ENCODE data around the gene RNF34. TPM values are rescaled to one million over a fixed set of nuclear protein-coding genes. Genes with fewer than 3 reads are reported as not detected.

RNF34 gene
- total RNA-seq, 2 experiments from 2014 or later = 85.4 to 145 TPM

GRCh38 chr12:121364683-121365121 lies 35.2 kb upstream of the RNF34 start:
- intact Hi-C loops (cut with micrococcal nuclease; ENCODE audit: unreplicated experiment) = no loop called here
- Histone ChIP-seq H3K9me2 (ENCODE audit: insufficient read depth, low read length) (no peaks in the 10 kb centered on the region), H3K4me1 (ENCODE audit: insufficient read depth, low read length, poor library complexity, severe bottlenecking) (no peaks in the 10 kb centered on the region), H2AFZ (ENCODE audit: low read length) (no peak overlapping the region), H3K9me3 (ENCODE audit: low read length) (no peaks in the 10 kb centered on the region), H4K20me1 (ENCODE audit: insufficient read depth, low read length) (no peaks in the 10 kb centered on the region), H3K4me3 (ENCODE audit: low read depth, low read length, poor library complexity, severe bottlenecking) (no peak overlapping the region), H3K79me2 (ENCODE audit: insufficient read depth, low read depth, low read length) (no peaks in the 10 kb centered on the region), H3K27ac (ENCODE audit: low read depth, low read length, poor library complexity, severe bottlenecking) (no peak overlapping the region), H3K36me3 (ENCODE audit: insufficient read depth, low read length) (no peaks in the 10 kb centered on the region), H3K4me2 (ENCODE audit: low read length) (no peak overlapping the region)
- no peak for DNase-seq (ENCODE audit: low spot score)
- ChIA-PET CTCF (ENCODE audit: unreplicated experiment) (no interaction called here), POLR2A (interaction anchor here (0.5 to 1.4 kb wide), 2 partner anchors 12 to 61 kb away, joined by 3 to 8 read pairs; partner anchors contain the start of gene ANAPC5)
- TF ChIP-seq EZH2phosphoT487 (IDR thresholded peaks at IDR 0.05; ENCODE audit: borderline replicate concordance, low read depth, low read length) = no peak
- no peak for TF ChIP-seq CTCF (conservative IDR thresholded peaks at IDR 0.05; ENCODE audit: low read length)
- BruUV-seq (replicated peaks) = no TSS peak

GRCh38 chr12:121365416-121366062 lies 34.4 kb upstream of the RNF34 start:
- TF ChIP-seq CTCF (conservative IDR thresholded peaks at IDR 0.05; ENCODE audit: low read length) = no peak
- no peak for TF ChIP-seq EZH2phosphoT487 (IDR thresholded peaks at IDR 0.05; ENCODE audit: borderline replicate concordance, low read depth, low read length)
- Histone ChIP-seq H3K4me3 (ENCODE audit: low read depth, low read length, poor library complexity, severe bottlenecking) (no peak overlapping the region), H3K9me2 (ENCODE audit: insufficient read depth, low read length) (no peaks in the 10 kb centered on the region), H3K36me3 (ENCODE audit: insufficient read depth, low read length) (no peaks in the 10 kb centered on the region), H3K4me2 (ENCODE audit: low read length) (no peak overlapping the region), H3K27ac (ENCODE audit: low read depth, low read length, poor library complexity, severe bottlenecking) (no peak overlapping the region), H3K9me3 (ENCODE audit: low read length) (no peaks in the 10 kb centered on the region), H4K20me1 (ENCODE audit: insufficient read depth, low read length) (no peaks in the 10 kb centered on the region), H2AFZ (ENCODE audit: low read length) (no peak overlapping the region), H3K79me2 (ENCODE audit: insufficient read depth, low read depth, low read length) (no peaks in the 10 kb centered on the region), H3K4me1 (ENCODE audit: insufficient read depth, low read length, poor library complexity, severe bottlenecking) (no peaks in the 10 kb centered on the region)
- DNase-seq (ENCODE audit: low spot score) = no peak
- ChIA-PET CTCF (ENCODE audit: unreplicated experiment) (no interaction called here), POLR2A (interaction anchor here (1.4 kb wide), 1 partner anchor 13 kb away, joined by 8 read pairs; the partner anchor contains the start of gene ANAPC5)
- intact Hi-C loops (cut with micrococcal nuclease; ENCODE audit: unreplicated experiment) = no loop called here
- BruUV-seq (replicated peaks) = no TSS peak

- no TSS peak for BruUV-seq (replicated peaks)
- intact Hi-C loops (cut with micrococcal nuclease; ENCODE audit: unreplicated experiment) = no loop called here
- no peak for DNase-seq (ENCODE audit: low spot score)
- H3K9me3 ChIP-seq (ENCODE audit: low read length) = no peaks in the 10 kb centered on the region
- POLR2A ChIA-PET = interaction anchor here (1.4 kb wide), 1 partner anchor 14 kb away, joined by 8 read pairs; the partner anchor contains the start of gene ANAPC5
- H3K4me1 ChIP-seq (ENCODE audit: insufficient read depth, low read length, poor library complexity, severe bottlenecking) = no peaks in the 10 kb centered on the region
- H3K4me2 ChIP-seq (ENCODE audit: low read length) = no peak overlapping the region
- CTCF ChIA-PET (ENCODE audit: unreplicated experiment) = no interaction called here
- H3K4me3 ChIP-seq (ENCODE audit: low read depth, low read length, poor library complexity, severe bottlenecking) = no peak overlapping the region
- TF ChIP-seq EZH2phosphoT487 (IDR thresholded peaks at IDR 0.05; ENCODE audit: borderline replicate concordance, low read depth, low read length) (no peak), CTCF (conservative IDR thresholded peaks at IDR 0.05; ENCODE audit: low read length) (no peak)
- H2AFZ ChIP-seq (ENCODE audit: low read length) = no peak overlapping the region
- no peaks in the 10 kb centered on the region for H3K79me2 ChIP-seq (ENCODE audit: insufficient read depth, low read depth, low read length)
- no peaks in the 10 kb centered on the region for H3K9me2 ChIP-seq (ENCODE audit: insufficient read depth, low read length)
- H4K20me1 ChIP-seq (ENCODE audit: insufficient read depth, low read length) = no peaks in the 10 kb centered on the region
- H3K36me3 ChIP-seq (ENCODE audit: insufficient read depth, low read length) = no peaks in the 10 kb centered on the region
- H3K27ac ChIP-seq (ENCODE audit: low read depth, low read length, poor library complexity, severe bottlenecking) = no peak overlapping the region
Measured at GRCh38 chr12:121366063-121366459, 33.9 kb upstream of the RNF34 start.

Data from OCI-LY7 (cell line).